Transverse colon (tissue), 4 donors: ENCODE measurements around the gene TBX1.

Source experiments
- EP300 ChIP-seq: sonication (generic); formaldehyde crosslinking; IDR thresholded peaks from one replicate; pipeline ENCODE4 v1.6.1; 2017; ENCODE audit warnings: antibody characterized with exemption, low read depth
- POLR2A ChIP-seq: fragments of 450-650 bp; IDR thresholded peaks from one replicate; pipeline ENCODE4 v1.6.1; 2016; ENCODE audit warnings: antibody characterized with exemption, mild to moderate bottlenecking, moderate library complexity
- POLR2AphosphoS5 ChIP-seq, 3 donors: sonication (generic); formaldehyde crosslinking; IDR thresholded peaks; one replicate each; pipeline ENCODE4 v1.6.1; 2016; ENCODE audit warnings: antibody characterized with exemption in 3 of 3
- TF ChIP-seq, protein P1 (sequence below), 5 experiments: fragments of 200-600 bp in 3 of 5; fragments of 450-650 bp in 2 of 5; sonication (generic) in 3 of 5; IDR thresholded peaks; 1 replicate in 2 of 5; 2 replicates in 3 of 5; pipeline ENCODE4 v1.5.1; 2016 to 2017; ENCODE audit warnings: antibody characterized with exemption in 5 of 5, inconsistent platforms in 3 of 5, mild to moderate bottlenecking in 2 of 5, moderate library complexity in 1 of 5

DNA sequence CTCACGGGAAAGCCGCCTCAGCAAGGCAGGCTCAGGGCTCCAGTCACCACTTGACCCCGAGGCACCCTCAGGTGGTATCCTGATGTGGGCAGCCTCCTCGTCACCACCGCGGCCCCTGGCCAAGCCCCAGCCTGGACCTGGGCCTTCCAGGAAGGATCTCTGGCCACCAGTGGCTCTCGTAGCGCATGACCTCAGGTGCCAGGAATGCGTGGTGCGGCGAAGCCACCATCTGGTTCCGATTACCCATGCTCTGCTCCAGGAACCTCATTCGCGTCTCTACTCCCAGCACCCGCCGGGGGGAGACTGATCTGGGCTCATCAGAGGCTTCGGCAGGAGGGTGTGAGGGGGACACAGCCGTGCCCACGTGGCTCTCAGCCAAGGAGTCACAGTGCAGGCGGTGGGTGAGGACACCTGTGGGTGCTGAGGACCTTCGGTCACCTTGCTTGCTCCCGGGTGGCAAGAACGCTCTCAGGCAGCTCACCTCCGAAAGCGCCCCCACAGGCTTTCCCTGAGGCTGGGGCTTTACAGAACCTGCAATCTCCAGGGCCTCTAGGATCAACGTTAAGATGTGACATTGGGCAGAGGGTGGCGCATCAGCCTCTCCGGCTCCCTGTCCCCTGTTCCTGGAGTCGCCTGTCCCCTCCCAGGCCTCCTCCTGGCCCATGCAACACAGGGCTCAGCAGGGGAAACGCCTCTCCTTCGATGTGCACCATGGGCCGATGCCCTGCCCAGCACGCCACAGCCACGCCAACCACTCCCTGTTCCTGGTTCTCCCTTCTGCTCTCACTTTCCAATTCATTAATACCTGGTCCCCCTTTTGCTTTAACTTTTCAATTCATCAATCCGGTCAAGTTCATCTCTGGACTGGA, 39.0 kb downstream of the TBX1 start:
- TF ChIP-seq, protein P1, sequence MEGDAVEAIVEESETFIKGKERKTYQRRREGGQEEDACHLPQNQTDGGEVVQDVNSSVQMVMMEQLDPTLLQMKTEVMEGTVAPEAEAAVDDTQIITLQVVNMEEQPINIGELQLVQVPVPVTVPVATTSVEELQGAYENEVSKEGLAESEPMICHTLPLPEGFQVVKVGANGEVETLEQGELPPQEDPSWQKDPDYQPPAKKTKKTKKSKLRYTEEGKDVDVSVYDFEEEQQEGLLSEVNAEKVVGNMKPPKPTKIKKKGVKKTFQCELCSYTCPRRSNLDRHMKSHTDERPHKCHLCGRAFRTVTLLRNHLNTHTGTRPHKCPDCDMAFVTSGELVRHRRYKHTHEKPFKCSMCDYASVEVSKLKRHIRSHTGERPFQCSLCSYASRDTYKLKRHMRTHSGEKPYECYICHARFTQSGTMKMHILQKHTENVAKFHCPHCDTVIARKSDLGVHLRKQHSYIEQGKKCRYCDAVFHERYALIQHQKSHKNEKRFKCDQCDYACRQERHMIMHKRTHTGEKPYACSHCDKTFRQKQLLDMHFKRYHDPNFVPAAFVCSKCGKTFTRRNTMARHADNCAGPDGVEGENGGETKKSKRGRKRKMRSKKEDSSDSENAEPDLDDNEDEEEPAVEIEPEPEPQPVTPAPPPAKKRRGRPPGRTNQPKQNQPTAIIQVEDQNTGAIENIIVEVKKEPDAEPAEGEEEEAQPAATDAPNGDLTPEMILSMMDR (IDR thresholded peaks at IDR 0.05), result no peak
- no peak for TF ChIP-seq POLR2AphosphoS5 (IDR thresholded peaks at IDR 0.05)
- no peak for TF ChIP-seq EP300
- TF ChIP-seq POLR2A, result no peak
